H1 (cell line): ENCODE results near the gene SAAL1. TPM values are rescaled to one million over a fixed set of nuclear protein-coding genes. Genes with fewer than 3 reads are reported as not detected.
A peak's percentile ranks its signal among the peaks of the same experiment; 100 is the strongest.

Source experiments
- CTCF ChIA-PET: fragments of 300-600 bp; sonication (Branson Sonifier 250); formaldehyde crosslinking; loops from one replicate; lab custom pipeline; 2021; ENCODE audit not compliant: partially characterized antibody; lab: Charles Lee
- POLR2A ChIA-PET: fragments of 300-600 bp; sonication (Branson Sonifier 250); formaldehyde crosslinking; loops from one replicate; lab custom pipeline; 2021; ENCODE audit warnings: inconsistent platforms; ENCODE audit not compliant: partially characterized antibody; lab: Charles Lee
- DNase-seq, 2 experiments: peaks; one replicate each; pipeline versions ENCODE4 v3.0.0 to v3.0.0-alpha.2; 2010 to 2022; ENCODE audit warnings: low spot score in 2 of 2, low read depth in 1 of 2, mixed read lengths in 1 of 2
- FAIRE-seq: peaks from 2 replicates; lab custom pipeline; 2011; peaks lifted over from hg19 to GRCh38; lab: Jason Lieb, UNC
- H2AFZ ChIP-seq: 2 replicates; pipeline ENCODE4 v1.8.1; 2012; ENCODE audit warnings: low read length, inconsistent platforms
- H2AK5ac ChIP-seq: 2 replicates; pipeline ENCODE4 v1.6.1; 2013; ENCODE audit warnings: low read depth, low read length
- H2BK120ac ChIP-seq: replicated peaks from 2 replicates; pipeline ENCODE3; 2013; ENCODE audit warnings: low read depth, low read length, inconsistent platforms
- H2BK12ac ChIP-seq: 2 replicates; pipeline ENCODE4 v1.6.1; 2013; ENCODE audit warnings: low read depth, low read length
- H2BK15ac ChIP-seq: 2 replicates; pipeline ENCODE4 v1.6.1; 2013; ENCODE audit warnings: low read length
- H2BK20ac ChIP-seq: 2 replicates; pipeline ENCODE4 v1.6.1; 2013; ENCODE audit warnings: low read length
- H2BK5ac ChIP-seq: 2 replicates; pipeline ENCODE4 v1.6.1; 2013; ENCODE audit warnings: low read depth, low read length
- H3K14ac ChIP-seq: 2 replicates; pipeline ENCODE4 v1.6.1; 2013; ENCODE audit warnings: inconsistent platforms; ENCODE audit not compliant: insufficient read length
- H3K18ac ChIP-seq: 2 replicates; pipeline ENCODE4 v1.6.1; 2013; ENCODE audit warnings: low read length; ENCODE audit errors: extremely low read depth
- H3K23ac ChIP-seq: 2 replicates; pipeline ENCODE4 v1.6.1; 2013; ENCODE audit warnings: inconsistent platforms; ENCODE audit not compliant: insufficient read length
- H3K23me2 ChIP-seq: 2 replicates; pipeline ENCODE4 v1.6.1; 2013; ENCODE audit warnings: low read depth, low read length
- H3K27ac ChIP-seq: 2 replicates; pipeline ENCODE4 v1.6.1; 2011; ENCODE audit warnings: low read depth, low read length, inconsistent platforms
- H3K27me3 ChIP-seq, 4 experiments: replicated peaks in 1 of 4; 1 replicate in 1 of 4; 2 replicates in 3 of 4; pipeline versions ENCODE4 v1.6.1 to v1.8.1; 2011 to 2013; ENCODE audit warnings: low read length in 3 of 4, mild to moderate bottlenecking in 3 of 4, inconsistent platforms in 2 of 4, mixed read lengths in 2 of 4, moderate library complexity in 1 of 4; ENCODE audit not compliant: control insufficient read depth in 3 of 4, insufficient read depth in 3 of 4; ENCODE audit errors: extremely low read depth in 1 of 4
- H3K36me3 ChIP-seq, 4 experiments: 2 replicates each; pipeline versions ENCODE4 v1.6.1 to v1.8.1; 2011 to 2013; ENCODE audit warnings: mild to moderate bottlenecking in 4 of 4, low read length in 3 of 4, moderate library complexity in 2 of 4, control low read depth in 1 of 4, inconsistent platforms in 1 of 4; ENCODE audit not compliant: insufficient read depth in 4 of 4, control insufficient read depth in 2 of 4
- H3K4ac ChIP-seq: replicated peaks from 2 replicates; pipeline ENCODE3; 2013; ENCODE audit warnings: low read length, low read depth, mixed read lengths, inconsistent platforms; ENCODE audit not compliant: insufficient read length
- H3K4me1 ChIP-seq, 4 experiments: replicated peaks in 1 of 4; 1 replicate in 1 of 4; 2 replicates in 3 of 4; pipeline versions ENCODE4 v1.6.1 to v1.8.1; 2011 to 2013; ENCODE audit warnings: low read length in 3 of 4, inconsistent platforms in 2 of 4, mixed read lengths in 1 of 4; ENCODE audit not compliant: insufficient read depth in 4 of 4, control insufficient read depth in 3 of 4
- H3K4me2 ChIP-seq, 2 experiments: 2 replicates each; pipeline versions ENCODE4 v1.6.1 to v1.8.1; 2011 to 2013; ENCODE audit warnings: low read depth in 2 of 2, low read length in 2 of 2, control low read depth in 1 of 2, inconsistent platforms in 1 of 2, mild to moderate bottlenecking in 1 of 2; ENCODE audit not compliant: insufficient read depth in 1 of 2
- H3K4me3 ChIP-seq, 4 experiments: fragments of 200-600, 300-600 bp in 1 of 4; sonication (generic), shearing (Covaris generic), sonication (Bioruptor Twin) in 1 of 4; 2 replicates each; pipeline versions ENCODE4 v1.5.1 to v1.8.1; 2011 to 2016; ENCODE audit warnings: low read length in 4 of 4, low read depth in 3 of 4, control low read depth in 2 of 4, inconsistent platforms in 2 of 4, mild to moderate bottlenecking in 2 of 4, mixed read lengths in 1 of 4, moderate library complexity in 1 of 4; ENCODE audit not compliant: insufficient read depth in 2 of 4; ENCODE audit errors: extremely low read depth in 1 of 4
- H3K56ac ChIP-seq: replicated peaks from 2 replicates; pipeline ENCODE3; 2013; ENCODE audit warnings: low read depth, mild to moderate bottlenecking, mixed read lengths, low read length, inconsistent platforms; ENCODE audit not compliant: insufficient read length
- H3K79me1 ChIP-seq: 2 replicates; pipeline ENCODE4 v1.6.1; 2013; ENCODE audit warnings: low read depth, low read length, control low read depth
- H3K79me2 ChIP-seq, 2 experiments: 2 replicates each; pipeline versions ENCODE4 v1.6.1 to v1.8.1; 2012 to 2013; ENCODE audit warnings: low read length in 2 of 2, mild to moderate bottlenecking in 2 of 2, inconsistent platforms in 1 of 2; ENCODE audit not compliant: insufficient read depth in 2 of 2, control insufficient read depth in 1 of 2
- H3K9ac ChIP-seq, 4 experiments: replicated peaks in 1 of 4; 1 replicate in 1 of 4; 2 replicates in 3 of 4; pipeline versions ENCODE4 v1.6.1 to v1.8.1; 2011 to 2013; ENCODE audit warnings: low read depth in 3 of 4, low read length in 3 of 4, control low read depth in 2 of 4, mild to moderate bottlenecking in 2 of 4, moderate library complexity in 2 of 4, inconsistent platforms in 1 of 4; ENCODE audit errors: extremely low read depth in 1 of 4
- H3K9me3 ChIP-seq, 2 experiments: 2 replicates each; pipeline versions ENCODE4 v1.6.1 to v1.8.1; 2012 to 2013; ENCODE audit warnings: mild to moderate bottlenecking in 2 of 2, moderate library complexity in 2 of 2, control low read depth in 1 of 2, inconsistent platforms in 1 of 2, low read depth in 1 of 2, low read length in 1 of 2, mixed read lengths in 1 of 2; ENCODE audit not compliant: insufficient read depth in 2 of 2
- H4K20me1 ChIP-seq, 2 experiments: replicated peaks in 1 of 2; 2 replicates each; pipeline versions ENCODE3 to v1.8.1; 2011 to 2013; ENCODE audit warnings: inconsistent platforms in 2 of 2, low read length in 2 of 2, mild to moderate bottlenecking in 1 of 2; ENCODE audit not compliant: insufficient read depth in 2 of 2, control insufficient read depth in 1 of 2
- H4K5ac ChIP-seq: 2 replicates; pipeline ENCODE4 v1.6.1; 2013; ENCODE audit warnings: low read length, low read depth, mixed read lengths, inconsistent platforms; ENCODE audit not compliant: insufficient read length
- H4K8ac ChIP-seq: 2 replicates; pipeline ENCODE4 v1.8.0; 2013; ENCODE audit warnings: mild to moderate bottlenecking, moderate library complexity, low read length, inconsistent platforms; ENCODE audit not compliant: insufficient read depth; ENCODE audit errors: extremely low read depth
- H4K91ac ChIP-seq: replicated peaks from 2 replicates; pipeline ENCODE3; 2013; ENCODE audit warnings: low read length, mixed read lengths, inconsistent platforms; ENCODE audit not compliant: insufficient read length
- KDM4A ChIP-seq: IDR thresholded peaks from one replicate; pipeline ENCODE4 v1.7.1; 2012; ENCODE audit warnings: low read depth, mild to moderate bottlenecking, moderate library complexity, low read length, inconsistent platforms; ENCODE audit not compliant: severe bottlenecking
- TBP ChIP-seq: IDR thresholded peaks from 2 replicates; pipeline ENCODE4 v1.6.1; 2011; ENCODE audit warnings: low read depth, low read length, improper control_type of control experiment
- WGBS, 2 experiments: shearing (Covaris generic) in 1 of 2; methylation state at CpG; one replicate each; pipeline versions ENCODE4 v1.1.6 to v1.1.7; 2013 to 2015; ENCODE audit warnings: low lambda C conversion rate in 2 of 2, mixed read lengths in 2 of 2, inconsistent platforms in 1 of 2, low coverage in 1 of 2, missing lambda C conversion rate in 1 of 2; ENCODE audit not compliant: insufficient replicate concordance in 2 of 2, insufficient coverage in 1 of 2, insufficient read length in 1 of 2; ENCODE audit errors: extremely low coverage in 1 of 2, missing lambda C conversion rate in 1 of 2; 5-methylcytosine and 5-hydroxymethylcytosine counted together
- polyA plus RNA-seq, 7 experiments: library from polyadenylated mRNA; depleted of rRNA in 3 of 7; stranded (reverse) in 5 of 7; unstranded in 2 of 7; fragments of >200 nt in 5 of 7; fragments of 200-250 nt in 2 of 7; gene quantifications; 1 replicate in 5 of 7; 2 replicates in 1 of 7; 4 replicates in 1 of 7; pipeline versions ENCODE4 v1.2.1 to v1.2.3, GENCODE V29; 2011 to 2013; ENCODE audit warnings: missing spikeins in 2 of 7, mixed read lengths in 2 of 7
- total RNA-seq: library from RNA; stranded (reverse); fragmentation: NEBNext Ultra II Directional; extraction: Animal tissue kit (Norgen Biotek cat#: 25700); gene quantifications from 2 replicates; pipeline ENCODE4 v1.2.1, GENCODE V29; 2021

SAAL1 gene
- total and polyA plus RNA-seq, 2 of the 8 experiments (the other 6 are each of a cell fraction or from before 2014, with no cell fraction given) = 26.4 to 46.6 TPM

DNA sequence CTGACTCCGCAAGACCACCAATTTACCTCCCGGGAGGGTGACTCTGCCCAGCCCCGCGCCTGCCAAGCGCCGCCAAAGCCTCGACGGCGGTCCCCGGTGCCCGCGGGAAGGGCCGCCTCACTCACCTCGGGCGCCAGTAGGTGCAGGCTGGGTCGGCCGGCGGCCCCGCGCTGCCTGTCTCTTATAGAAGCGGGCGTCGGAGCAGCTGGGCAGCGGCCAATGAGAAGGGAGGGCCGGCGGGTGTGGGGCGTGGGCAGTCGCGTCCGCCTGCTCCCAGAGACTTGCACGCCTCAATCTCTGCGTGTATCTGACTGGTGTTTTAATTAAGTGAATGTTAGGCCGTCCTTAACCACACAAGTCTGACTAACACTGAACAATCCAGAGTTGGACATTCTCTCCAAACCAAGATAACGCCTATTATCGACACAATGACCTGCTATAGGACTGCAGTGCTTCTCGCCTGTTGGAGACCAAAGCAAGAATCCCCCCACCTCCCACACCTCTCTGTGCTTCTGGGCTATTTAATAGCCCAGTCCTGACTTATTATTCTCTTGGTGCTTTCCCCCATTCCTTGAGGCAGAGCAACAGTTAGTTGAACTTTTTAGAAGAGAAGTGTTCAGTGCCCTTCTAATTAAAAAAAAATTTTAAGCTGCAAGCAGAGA, 59.6 kb downstream of the SAAL1 start, which contains the start of gene TPH1:
TPH1 (minus strand) TSS at position 154 of the 662 bp plus-strand sequence. CDS start 5,507 bp downstream, outside the sequence.
- no peak within 1 kb of the TSS for H3K27ac ChIP-seq
- H2BK15ac ChIP-seq = no peak within 1 kb of the TSS
- no peaks in the 10 kb centered on the region for H3K36me3 ChIP-seq
- H2BK5ac ChIP-seq = no peak within 1 kb of the TSS
- H3K9ac ChIP-seq = no peak within 1 kb of the TSS
- peaks cover 6% of the 10 kb centered on the region; the same call in 1 of the 2 replicates for H3K23me2 ChIP-seq
- no peak within 1 kb of the TSS for H3K4ac ChIP-seq
- no peak within 1 kb of the TSS for H3K18ac ChIP-seq
- no peak within 1 kb of the TSS for H2AK5ac ChIP-seq
- FAIRE-seq (no peak), DNase-seq (peak; percentile 3 to 75)
- no peak within 1 kb of the TSS for H3K14ac ChIP-seq
- peak within 1 kb of the TSS; percentile 21 to 50 (median 24); a peak in 5 of 8 replicates for H3K4me3 ChIP-seq
- no peak within 1 kb of the TSS for H3K23ac ChIP-seq
- H4K91ac ChIP-seq = no peak within 1 kb of the TSS
- WGBS, 2 experiments = 13% methylated on average over 36 of the region's 36 CpGs; no CpG with 5 or more reads in 1 of the 2 experiments
- POLR2A ChIA-PET = interaction anchor here (1.6 kb wide), 1 partner anchor 23 kb away, joined by 4 read pairs; no protein-coding TSS in a partner anchor
- peak within 1 kb of the TSS; percentile 93 for H2AFZ ChIP-seq
- no peak within 1 kb of the TSS for H2BK20ac ChIP-seq
- no peaks in the 10 kb centered on the region for H3K79me2 ChIP-seq
- peak within 1 kb of the TSS; percentile 64 to 66 for H3K4me2 ChIP-seq
- peaks cover 1 to 36% (median 18%) of the 10 kb centered on the region in 4 experiments for H3K27me3 ChIP-seq
- CTCF ChIA-PET = no interaction called here
- no peaks in the 10 kb centered on the region for H3K9me3 ChIP-seq
- no peak within 1 kb of the TSS for H2BK12ac ChIP-seq
- no peak within 1 kb of the TSS; the same call in 1 of the 2 replicates for H4K8ac ChIP-seq
- H3K4me1 ChIP-seq = peaks cover 0 to 4% (median 2%) of the 10 kb centered on the region in 4 experiments; a peak in 2 of 7 replicates
- no peak within 1 kb of the TSS for H4K5ac ChIP-seq
- no peak within 1 kb of the TSS for H2BK120ac ChIP-seq
- no peak within 1 kb of the TSS for H3K56ac ChIP-seq
- H4K20me1 ChIP-seq = no peaks in the 10 kb centered on the region
- H3K79me1 ChIP-seq = no peaks in the 10 kb centered on the region
- TF ChIP-seq TBP = peak; percentile 48; the same call in 1 of the 2 replicates
- TF ChIP-seq KDM4A = peak; percentile 57
